HepG2 (cell line): ENCODE measurements around the gene PANK2. TPM values are rescaled to one million over a fixed set of nuclear protein-coding genes. Genes with fewer than 3 reads are reported as not detected.

Experiments used
- BHLHE40 ChIP-seq: IDR thresholded peaks from 2 replicates; pipeline ENCODE4 v1.6.1; 2011; ENCODE audit warnings: low read length, improper control_type of control experiment
- BRD4 ChIP-seq: sonication (generic); formaldehyde crosslinking; IDR thresholded peaks from 2 replicates; pipeline ENCODE4 v1.4.0; 2020; ENCODE audit warnings: missing genetic modification reagents
- ELF1 ChIP-seq: sonication (generic); formaldehyde crosslinking; IDR thresholded peaks from 2 replicates; pipeline ENCODE4 v1.4.0; 2020; ENCODE audit warnings: missing genetic modification reagents
- KDM6A ChIP-seq: IDR thresholded peaks from 2 replicates; pipeline ENCODE4 v1.6.1; 2016; ENCODE audit warnings: low read depth
- KMT2A ChIP-seq: sonication (generic); formaldehyde crosslinking; IDR thresholded peaks from 2 replicates; pipeline ENCODE4 v1.4.0; 2020; ENCODE audit warnings: missing genetic modification reagents
- MATR3 ChIP-seq: sonication (generic); formaldehyde crosslinking; IDR thresholded peaks from 2 replicates; pipeline ENCODE4 v1.4.0; 2020; ENCODE audit warnings: missing genetic modification reagents
- NBN ChIP-seq: fragments of 450-650 bp; conservative IDR thresholded peaks from 2 replicates; pipeline ENCODE4 v1.6.1; 2017
- RBM39 ChIP-seq: fragments of 200-400 bp; formaldehyde crosslinking; IDR thresholded peaks from one replicate; pipeline ENCODE4 v1.6.1; 2018; ENCODE audit warnings: antibody characterized with exemption, mild to moderate bottlenecking, low read depth, low read length; ENCODE audit not compliant: poor library complexity, severe bottlenecking
- SNAPC2 ChIP-seq: sonication (generic); formaldehyde crosslinking; IDR thresholded peaks from 2 replicates; pipeline ENCODE4 v1.8.1; 2022; ENCODE audit warnings: mild to moderate bottlenecking, missing genetic modification reagents
- STAT5B ChIP-seq: sonication (generic); formaldehyde crosslinking; IDR thresholded peaks from 2 replicates; pipeline ENCODE4 v1.4.0; 2020; ENCODE audit warnings: missing genetic modification reagents
- TBX3 ChIP-seq: fragments of 450-650 bp; IDR thresholded peaks from 2 replicates; pipeline ENCODE4 v1.6.1; 2017; ENCODE audit warnings: antibody characterized with exemption, mild to moderate bottlenecking, inconsistent platforms, borderline replicate concordance
- ZSCAN31 ChIP-seq: sonication (generic); formaldehyde crosslinking; IDR thresholded peaks from 2 replicates; pipeline ENCODE4 v1.5.0; 2020; ENCODE audit warnings: low read depth, mild to moderate bottlenecking, missing genetic modification reagents
- polyA plus RNA-seq, 8 experiments: library from polyadenylated mRNA; depleted of rRNA in 3 of 8; stranded (reverse) in 7 of 8; unstranded in 1 of 8; fragments of >200 nt; fragmentation: Illumina TruSeq in 4 of 8; extraction: Trizol in 4 of 8; gene quantifications; 2 replicates each; pipeline versions ENCODE4 v1.2.1 to v1.2.3, GENCODE V29; 2011 to 2016; ENCODE audit warnings: low read depth in 4 of 8, missing spikeins in 1 of 8, mixed read lengths in 1 of 8; ENCODE audit not compliant: insufficient read depth in 1 of 8
- total RNA-seq, 5 experiments: library from RNA; depleted of rRNA; stranded (reverse); fragments of >200 nt; fragmentation: Illumina TruSeq; extraction: Trizol; gene quantifications; 2 replicates each; pipeline ENCODE4 v1.2.3, GENCODE V29; 2016; ENCODE audit warnings: low read depth in 1 of 5
- TF ChIP-seq, protein P1 (sequence below): sonication (generic); formaldehyde crosslinking; IDR thresholded peaks from 2 replicates; pipeline ENCODE4 v1.5.0; 2020; ENCODE audit warnings: mild to moderate bottlenecking, missing genetic modification reagents
- TF ChIP-seq, protein P2 (sequence below): sonication (generic); formaldehyde crosslinking; IDR thresholded peaks from 2 replicates; pipeline ENCODE4 v1.4.0; 2020; ENCODE audit warnings: mild to moderate bottlenecking, missing genetic modification reagents, borderline replicate concordance
- TF ChIP-seq, protein P3 (sequence below): sonication (generic); formaldehyde crosslinking; IDR thresholded peaks from 2 replicates; pipeline ENCODE4 v1.4.0; 2020; ENCODE audit warnings: missing genetic modification reagents
- TF ChIP-seq, protein P4 (sequence below): sonication (generic); formaldehyde crosslinking; IDR thresholded peaks from 2 replicates; pipeline ENCODE4 v1.5.0; 2020; ENCODE audit warnings: mild to moderate bottlenecking, missing genetic modification reagents, borderline replicate concordance
- TF ChIP-seq, protein P5 (sequence below): sonication (generic); formaldehyde crosslinking; IDR thresholded peaks from 2 replicates; pipeline ENCODE4 v1.5.0; 2020; ENCODE audit warnings: missing genetic modification reagents
- TF ChIP-seq, protein P6 (sequence below): sonication (generic); formaldehyde crosslinking; IDR thresholded peaks from 2 replicates; pipeline ENCODE4 v1.4.0; 2020; ENCODE audit warnings: mild to moderate bottlenecking, missing genetic modification reagents

Gene PANK2
- total and polyA plus RNA-seq, 2 of the 13 experiments (the other 11 are each of a cell fraction or from before 2014, with no cell fraction given) = 39.2 to 123 TPM

DNA sequence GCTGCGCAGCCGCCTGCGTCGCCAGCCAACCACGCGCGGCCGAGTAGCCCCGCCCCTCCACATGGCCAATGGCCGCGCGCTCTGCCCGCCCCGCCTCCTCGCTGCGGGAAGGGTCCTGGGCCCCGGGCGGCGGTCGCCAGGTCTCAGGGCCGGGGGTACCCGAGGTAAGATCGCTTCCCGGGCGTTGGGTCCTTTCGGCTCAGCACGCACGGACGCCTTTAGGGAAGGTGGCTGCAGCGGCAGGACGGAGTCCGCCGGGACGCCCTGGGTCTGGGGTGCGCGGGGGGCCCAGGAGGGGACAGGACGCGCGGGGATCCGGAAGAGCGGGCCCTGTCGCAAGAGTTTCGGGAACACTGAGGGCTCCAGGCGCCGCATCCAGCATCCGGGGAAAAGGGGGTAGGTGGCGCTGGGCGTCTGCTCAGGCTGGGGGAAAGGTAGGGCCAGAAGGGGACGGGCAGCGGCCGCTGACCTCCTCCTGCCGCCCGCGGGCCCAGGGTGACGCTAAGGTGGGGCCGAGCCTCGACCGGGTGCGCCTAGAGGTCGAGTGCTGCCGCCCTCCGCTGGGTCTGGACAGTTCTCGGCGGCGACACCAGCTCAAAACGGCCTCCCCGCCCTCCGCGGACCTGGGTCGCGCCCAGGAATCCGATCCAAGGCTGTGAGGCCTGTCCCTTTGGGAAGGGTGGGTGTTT lies 42.3 kb upstream of the PANK2 start, which contains the start of gene MAVS (continued):
- TF ChIP-seq, protein P1, sequence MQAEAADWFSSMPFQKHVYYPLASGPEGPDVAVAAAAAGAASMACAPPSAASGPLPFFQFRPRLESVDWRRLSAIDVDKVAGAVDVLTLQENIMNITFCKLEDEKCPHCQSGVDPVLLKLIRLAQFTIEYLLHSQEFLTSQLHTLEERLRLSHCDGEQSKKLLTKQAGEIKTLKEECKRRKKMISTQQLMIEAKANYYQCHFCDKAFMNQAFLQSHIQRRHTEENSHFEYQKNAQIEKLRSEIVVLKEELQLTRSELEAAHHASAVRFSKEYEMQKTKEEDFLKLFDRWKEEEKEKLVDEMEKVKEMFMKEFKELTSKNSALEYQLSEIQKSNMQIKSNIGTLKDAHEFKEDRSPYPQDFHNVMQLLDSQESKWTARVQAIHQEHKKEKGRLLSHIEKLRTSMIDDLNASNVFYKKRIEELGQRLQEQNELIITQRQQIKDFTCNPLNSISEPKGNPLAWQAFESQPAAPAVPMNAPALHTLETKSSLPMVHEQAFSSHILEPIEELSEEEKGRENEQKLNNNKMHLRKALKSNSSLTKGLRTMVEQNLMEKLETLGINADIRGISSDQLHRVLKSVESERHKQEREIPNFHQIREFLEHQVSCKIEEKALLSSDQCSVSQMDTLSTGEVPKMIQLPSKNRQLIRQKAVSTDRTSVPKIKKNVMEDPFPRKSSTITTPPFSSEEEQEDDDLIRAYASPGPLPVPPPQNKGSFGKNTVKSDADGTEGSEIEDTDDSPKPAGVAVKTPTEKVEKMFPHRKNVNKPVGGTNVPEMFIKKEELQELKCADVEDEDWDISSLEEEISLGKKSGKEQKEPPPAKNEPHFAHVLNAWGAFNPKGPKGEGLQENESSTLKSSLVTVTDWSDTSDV (CRISPR knock-in tag) = peak; percentile 97
- TF ChIP-seq, protein P2, sequence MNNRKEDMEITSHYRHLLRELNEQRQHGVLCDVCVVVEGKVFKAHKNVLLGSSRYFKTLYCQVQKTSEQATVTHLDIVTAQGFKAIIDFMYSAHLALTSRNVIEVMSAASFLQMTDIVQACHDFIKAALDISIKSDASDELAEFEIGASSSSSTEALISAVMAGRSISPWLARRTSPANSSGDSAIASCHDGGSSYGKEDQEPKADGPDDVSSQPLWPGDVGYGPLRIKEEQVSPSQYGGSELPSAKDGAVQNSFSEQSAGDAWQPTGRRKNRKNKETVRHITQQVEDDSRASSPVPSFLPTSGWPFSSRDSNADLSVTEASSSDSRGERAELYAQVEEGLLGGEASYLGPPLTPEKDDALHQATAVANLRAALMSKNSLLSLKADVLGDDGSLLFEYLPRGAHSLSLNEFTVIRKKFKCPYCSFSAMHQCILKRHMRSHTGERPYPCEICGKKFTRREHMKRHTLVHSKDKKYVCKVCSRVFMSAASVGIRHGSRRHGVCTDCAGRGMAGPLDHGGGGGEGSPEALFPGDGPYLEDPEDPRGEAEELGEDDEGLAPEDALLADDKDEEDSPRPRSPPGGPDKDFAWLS = no peak; the same call in 1 of the 2 replicates
- TF ChIP-seq, protein P3, sequence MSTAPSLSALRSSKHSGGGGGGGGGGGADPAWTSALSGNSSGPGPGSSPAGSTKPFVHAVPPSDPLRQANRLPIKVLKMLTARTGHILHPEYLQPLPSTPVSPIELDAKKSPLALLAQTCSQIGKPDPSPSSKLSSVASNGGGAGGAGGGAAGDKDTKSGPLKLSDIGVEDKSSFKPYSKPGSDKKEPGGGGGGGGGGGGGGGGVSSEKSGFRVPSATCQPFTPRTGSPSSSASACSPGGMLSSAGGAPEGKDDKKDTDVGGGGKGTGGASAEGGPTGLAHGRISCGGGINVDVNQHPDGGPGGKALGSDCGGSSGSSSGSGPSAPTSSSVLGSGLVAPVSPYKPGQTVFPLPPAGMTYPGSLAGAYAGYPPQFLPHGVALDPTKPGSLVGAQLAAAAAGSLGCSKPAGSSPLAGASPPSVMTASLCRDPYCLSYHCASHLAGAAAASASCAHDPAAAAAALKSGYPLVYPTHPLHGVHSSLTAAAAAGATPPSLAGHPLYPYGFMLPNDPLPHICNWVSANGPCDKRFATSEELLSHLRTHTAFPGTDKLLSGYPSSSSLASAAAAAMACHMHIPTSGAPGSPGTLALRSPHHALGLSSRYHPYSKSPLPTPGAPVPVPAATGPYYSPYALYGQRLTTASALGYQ = peak; percentile 83
- TF ChIP-seq STAT5B (CRISPR knock-in tag) = no peak
- TF ChIP-seq ZSCAN31 (CRISPR knock-in tag) = peak; percentile 96; the same call in 1 of the 2 replicates
- no peak; the same call in none of the 2 replicates for TF ChIP-seq BRD4 (CRISPR knock-in tag)
- TF ChIP-seq NBN = no peak
- TF ChIP-seq SNAPC2 (CRISPR knock-in tag) = no peak
- TF ChIP-seq, protein P4, sequence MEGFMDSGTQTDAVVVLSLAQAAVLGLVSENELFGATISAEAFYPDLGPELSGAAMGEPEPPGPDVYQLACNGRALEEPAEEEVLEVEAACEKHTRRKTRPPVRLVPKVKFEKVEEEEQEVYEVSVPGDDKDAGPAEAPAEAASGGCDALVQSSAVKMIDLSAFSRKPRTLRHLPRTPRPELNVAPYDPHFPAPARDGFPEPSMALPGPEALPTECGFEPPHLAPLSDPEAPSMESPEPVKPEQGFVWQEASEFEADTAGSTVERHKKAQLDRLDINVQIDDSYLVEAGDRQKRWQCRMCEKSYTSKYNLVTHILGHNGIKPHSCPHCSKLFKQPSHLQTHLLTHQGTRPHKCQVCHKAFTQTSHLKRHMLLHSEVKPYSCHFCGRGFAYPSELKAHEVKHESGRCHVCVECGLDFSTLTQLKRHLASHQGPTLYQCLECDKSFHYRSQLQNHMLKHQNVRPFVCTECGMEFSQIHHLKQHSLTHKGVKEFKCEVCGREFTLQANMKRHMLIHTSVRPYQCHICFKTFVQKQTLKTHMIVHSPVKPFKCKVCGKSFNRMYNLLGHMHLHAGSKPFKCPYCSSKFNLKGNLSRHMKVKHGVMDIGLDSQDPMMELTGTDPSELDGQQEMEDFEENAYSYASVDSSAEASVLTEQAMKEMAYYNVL (CRISPR knock-in tag) = peak; percentile 85
- peak; percentile 68 for TF ChIP-seq ELF1 (CRISPR knock-in tag)
- TF ChIP-seq TBX3 = 0 out of 2 replicates have a peak, but pooled peaks have one; percentile 31
- TF ChIP-seq KMT2A = peak; percentile 89
- TF ChIP-seq RBM39 = peak; percentile 99
- TF ChIP-seq, protein P5, sequence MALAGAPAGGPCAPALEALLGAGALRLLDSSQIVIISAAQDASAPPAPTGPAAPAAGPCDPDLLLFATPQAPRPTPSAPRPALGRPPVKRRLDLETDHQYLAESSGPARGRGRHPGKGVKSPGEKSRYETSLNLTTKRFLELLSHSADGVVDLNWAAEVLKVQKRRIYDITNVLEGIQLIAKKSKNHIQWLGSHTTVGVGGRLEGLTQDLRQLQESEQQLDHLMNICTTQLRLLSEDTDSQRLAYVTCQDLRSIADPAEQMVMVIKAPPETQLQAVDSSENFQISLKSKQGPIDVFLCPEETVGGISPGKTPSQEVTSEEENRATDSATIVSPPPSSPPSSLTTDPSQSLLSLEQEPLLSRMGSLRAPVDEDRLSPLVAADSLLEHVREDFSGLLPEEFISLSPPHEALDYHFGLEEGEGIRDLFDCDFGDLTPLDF (CRISPR knock-in tag) = peak; percentile 53
- TF ChIP-seq MATR3 (CRISPR knock-in tag) = no peak
- no peak; the same call in 1 of the 2 replicates for TF ChIP-seq BHLHE40
- TF ChIP-seq KDM6A = 0 out of 2 replicates have a peak, but pooled peaks have one; percentile 42
- TF ChIP-seq, protein P6, sequence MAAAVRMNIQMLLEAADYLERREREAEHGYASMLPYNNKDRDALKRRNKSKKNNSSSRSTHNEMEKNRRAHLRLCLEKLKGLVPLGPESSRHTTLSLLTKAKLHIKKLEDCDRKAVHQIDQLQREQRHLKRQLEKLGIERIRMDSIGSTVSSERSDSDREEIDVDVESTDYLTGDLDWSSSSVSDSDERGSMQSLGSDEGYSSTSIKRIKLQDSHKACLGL = peak; percentile 71
